Measurements from ENCODE around the gene STRBP.
A peak's percentile ranks its signal among the peaks of the same experiment; 100 is the strongest.

Gene STRBP

GRCh38 chr9:123127512-123128075, 140.8 kb downstream of the STRBP start:
- no peak for DNase-seq

GRCh38 chr9:123121457-123121856, 146.9 kb downstream of the STRBP start:
- DNase-seq: no peak

GRCh38 chr9:123120953-123121352, 147.4 kb downstream of the STRBP start:
- DNase-seq: no peak

GRCh38 chr9:123120131-123120530, 148.3 kb downstream of the STRBP start:
- DNase-seq: no peak

- no peak for DNase-seq
Measured at GRCh38 chr9:123119566-123119965, 148.8 kb downstream of the STRBP start.

GRCh38 chr9:123116036-123116435, 152.3 kb downstream of the STRBP start:
- DNase-seq: no peak

GRCh38 chr9:123115146-123115913, 153.1 kb downstream of the STRBP start:
- no peak for DNase-seq

GRCh38 chr9:123113185-123113584, 155.2 kb downstream of the STRBP start:
- DNase-seq: no peak

GRCh38 chr9:123112015-123112975, 156.1 kb downstream of the STRBP start:
- peak; percentile 3 for DNase-seq

GRCh38 chr9:123111427-123112014, 156.9 kb downstream of the STRBP start:
- peak; percentile 12 for DNase-seq

GRCh38 chr9:123109540-123110279, 158.7 kb downstream of the STRBP start:
- no peak for DNase-seq

- DNase-seq: no peak
Measured at GRCh38 chr9:123108976-123109375, 159.4 kb downstream of the STRBP start.

- no peak for DNase-seq
Measured at GRCh38 chr9:123107639-123108285, 160.6 kb downstream of the STRBP start.

GRCh38 chr9:123105490-123105889, 162.9 kb downstream of the STRBP start:
- DNase-seq: no peak

- no peak for DNase-seq
Measured at GRCh38 chr9:123104807-123105206, 163.6 kb downstream of the STRBP start.

GRCh38 chr9:123102375-123103113, 165.8 kb downstream of the STRBP start:
- no peak for DNase-seq

GRCh38 chr9:123099548-123099947, 168.8 kb downstream of the STRBP start:
- no peak for DNase-seq

GRCh38 chr9:123099042-123099441, 169.3 kb downstream of the STRBP start:
- no peak for DNase-seq

- DNase-seq: no peak
Measured at GRCh38 chr9:123098096-123098459, 170.3 kb downstream of the STRBP start.

GRCh38 chr9:123097430-123098095, 170.8 kb downstream of the STRBP start:
- DNase-seq: no peak

GRCh38 chr9:123096987-123097386, 171.4 kb downstream of the STRBP start:
- DNase-seq: no peak

Data from DMS153 (cell line).